Keratinocyte (primary cell): ENCODE data around the gene GDPD5.

Experiments
- CTCF ChIP-seq, 3 experiments: IDR thresholded peaks in 1 of 3; conservative IDR thresholded peaks in 1 of 3; optimal IDR thresholded peaks in 1 of 3; 2 replicates in 2 of 3; 3 replicates in 1 of 3; pipeline versions ENCODE3 to v1.5.1; 2011; ENCODE audit warnings: low read length in 3 of 3, mild to moderate bottlenecking in 3 of 3, moderate library complexity in 2 of 3, control low read depth in 1 of 3, inconsistent platforms in 1 of 3; ENCODE audit not compliant: insufficient read depth in 2 of 3; ENCODE audit errors: extremely low read depth in 1 of 3
- EZH2 ChIP-seq: IDR thresholded peaks from one replicate; pipeline ENCODE4 v1.6.1; 2012; ENCODE audit warnings: inconsistent platforms, mild to moderate bottlenecking, low read length, moderate library complexity

GRCh38 chr11:75503531-75504099 is 22.1 kb downstream of the GDPD5 start:
- TF ChIP-seq EZH2 = no peak
- TF ChIP-seq CTCF (optimal IDR thresholded peaks at IDR 0.05 in 1 of 3, IDR thresholded peaks at IDR 0.05 in 1 of 3, conservative IDR thresholded peaks at IDR 0.05 in 1 of 3; ENCODE audit: extremely low read depth in 1 of 3, insufficient read depth in 2 of 3, low read length in 3 of 3) = no peak
